ENCODE data around the gene CEP72.

Gene CEP72

GRCh38 chr5:662751-663435 is 50.8 kb downstream of the CEP72 start:
- H3K4me1 ChIP-seq (ENCODE audit: control insufficient read depth, insufficient read depth, low read length), result no peaks in the 10 kb centered on the region
- no peaks in the 10 kb centered on the region for H3K27me3 ChIP-seq (ENCODE audit: control insufficient read depth, insufficient read depth, low read length)
- H3K9ac ChIP-seq (ENCODE audit: low read length), result no peak overlapping the region
- H3K4me3 ChIP-seq (ENCODE audit: low read depth, low read length), result no peak overlapping the region
- H3K9me3 ChIP-seq (ENCODE audit: control insufficient read depth, insufficient read depth, low read depth, low read length), result no peaks in the 10 kb centered on the region
- peaks cover 78% of the 10 kb centered on the region for H3K36me3 ChIP-seq (ENCODE audit: control insufficient read depth, insufficient read depth, low read length)
- H3K27ac ChIP-seq (ENCODE audit: low read depth, low read length), result no peak overlapping the region

DNA sequence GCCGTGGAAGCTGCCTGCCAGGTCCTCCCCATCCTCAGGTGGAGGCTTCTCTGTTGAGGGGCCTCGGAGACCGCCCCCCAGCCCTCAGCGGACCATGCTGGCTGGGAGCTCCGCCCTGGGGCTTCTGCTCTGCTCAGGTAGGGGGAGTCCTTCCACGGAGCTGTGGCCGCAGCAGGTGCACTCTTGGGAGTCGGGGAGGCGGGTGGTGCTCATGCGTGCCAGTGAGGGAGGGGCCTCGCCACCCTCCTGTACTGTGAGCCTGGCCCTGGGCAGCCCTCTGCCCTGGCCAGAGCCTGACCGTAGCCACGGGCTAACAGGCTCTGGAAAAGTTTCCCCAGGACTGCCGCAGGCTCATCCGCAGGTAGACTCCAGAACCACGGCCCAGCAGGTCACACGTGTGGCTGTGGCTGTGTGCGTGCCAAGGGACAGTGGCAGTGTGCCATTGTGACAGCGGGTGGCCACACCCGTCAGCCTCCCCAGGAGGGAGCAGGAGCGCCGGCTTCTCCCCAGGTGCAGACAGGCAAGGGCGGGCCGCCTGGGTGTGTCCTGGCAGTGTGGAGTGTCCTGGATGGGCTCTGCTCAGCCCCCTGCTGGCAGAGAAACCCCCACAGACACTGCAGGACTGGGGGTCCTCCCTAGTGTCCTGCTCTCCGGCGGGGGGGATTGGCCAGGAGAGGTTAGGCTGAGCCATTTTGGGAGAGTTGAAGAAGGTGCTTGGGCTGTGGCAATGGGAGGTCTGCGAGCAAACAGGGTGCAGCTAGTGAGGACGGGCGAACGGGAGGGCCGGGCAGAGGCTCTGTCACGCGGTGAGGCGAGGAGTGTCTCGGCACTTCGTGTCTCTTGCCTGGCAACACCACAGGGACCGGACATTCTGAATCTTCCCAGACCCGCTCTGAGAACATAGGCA is 51.5 kb downstream of the CEP72 start:
- Histone ChIP-seq H3K36me3 (ENCODE audit: control insufficient read depth, insufficient read depth, low read length) (peaks cover 73% of the 10 kb centered on the region), H3K27me3 (ENCODE audit: control insufficient read depth, insufficient read depth, low read length) (no peaks in the 10 kb centered on the region), H3K27ac (ENCODE audit: low read depth, low read length) (no peak overlapping the region), H3K4me3 (ENCODE audit: low read depth, low read length) (no peak overlapping the region), H3K9ac (ENCODE audit: low read length) (no peak overlapping the region), H3K9me3 (ENCODE audit: control insufficient read depth, insufficient read depth, low read depth, low read length) (no peaks in the 10 kb centered on the region), H3K4me1 (ENCODE audit: control insufficient read depth, insufficient read depth, low read length) (no peaks in the 10 kb centered on the region)

DNA sequence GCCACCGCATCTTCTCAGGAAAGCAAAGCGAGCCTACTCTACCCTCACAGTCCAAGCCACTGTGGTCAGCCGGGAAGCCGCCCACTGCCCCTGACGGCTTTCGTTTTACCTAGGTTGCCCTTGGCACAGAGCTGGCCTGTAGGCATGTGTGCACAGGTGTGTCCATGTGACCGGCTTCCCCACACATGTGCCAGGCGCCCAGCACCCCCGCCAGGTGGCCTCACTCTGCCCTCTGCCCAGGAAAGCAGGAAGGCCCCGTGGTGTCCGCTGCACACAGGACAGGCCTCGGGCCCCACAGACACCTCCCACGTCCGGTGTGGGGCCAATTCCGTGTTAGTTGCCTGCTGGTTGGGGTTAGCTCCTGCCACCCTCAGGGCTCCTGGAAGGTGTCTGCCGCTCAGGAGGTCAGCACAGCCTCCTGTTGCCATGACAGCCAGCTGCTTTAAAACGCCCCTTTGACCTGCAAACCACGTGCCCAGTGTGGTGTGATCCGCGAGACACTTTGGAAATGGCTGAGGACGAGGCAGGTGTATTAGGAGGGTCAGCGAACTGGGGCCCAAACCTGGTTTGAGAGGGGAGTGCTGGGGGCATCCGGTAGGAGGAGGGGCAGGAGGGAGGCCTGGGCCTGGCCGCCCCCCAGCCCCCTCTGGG is 52.3 kb downstream of the CEP72 start:
- Histone ChIP-seq H3K27ac (ENCODE audit: low read depth, low read length) (no peak overlapping the region), H3K9me3 (ENCODE audit: control insufficient read depth, insufficient read depth, low read depth, low read length) (no peaks in the 10 kb centered on the region), H3K4me1 (ENCODE audit: control insufficient read depth, insufficient read depth, low read length) (peaks cover 4% of the 10 kb centered on the region; the same call in 1 of the 2 replicates), H3K27me3 (ENCODE audit: control insufficient read depth, insufficient read depth, low read length) (no peaks in the 10 kb centered on the region), H3K36me3 (ENCODE audit: control insufficient read depth, insufficient read depth, low read length) (peaks cover 65% of the 10 kb centered on the region), H3K4me3 (ENCODE audit: low read depth, low read length) (no peak overlapping the region), H3K9ac (ENCODE audit: low read length) (no peak overlapping the region)

- peaks cover 4% of the 10 kb centered on the region; the same call in 1 of the 2 replicates for H3K4me1 ChIP-seq (ENCODE audit: control insufficient read depth, insufficient read depth, low read length)
- H3K9me3 ChIP-seq (ENCODE audit: control insufficient read depth, insufficient read depth, low read depth, low read length), result no peaks in the 10 kb centered on the region
- peaks cover 60% of the 10 kb centered on the region for H3K36me3 ChIP-seq (ENCODE audit: control insufficient read depth, insufficient read depth, low read length)
- no peak overlapping the region for H3K4me3 ChIP-seq (ENCODE audit: low read depth, low read length)
- H3K9ac ChIP-seq (ENCODE audit: low read length), result no peak overlapping the region
- H3K27me3 ChIP-seq (ENCODE audit: control insufficient read depth, insufficient read depth, low read length), result no peaks in the 10 kb centered on the region
- H3K27ac ChIP-seq (ENCODE audit: low read depth, low read length), result no peak overlapping the region
Measured at GRCh38 chr5:664994-665360, 52.8 kb downstream of the CEP72 start.

DNA sequence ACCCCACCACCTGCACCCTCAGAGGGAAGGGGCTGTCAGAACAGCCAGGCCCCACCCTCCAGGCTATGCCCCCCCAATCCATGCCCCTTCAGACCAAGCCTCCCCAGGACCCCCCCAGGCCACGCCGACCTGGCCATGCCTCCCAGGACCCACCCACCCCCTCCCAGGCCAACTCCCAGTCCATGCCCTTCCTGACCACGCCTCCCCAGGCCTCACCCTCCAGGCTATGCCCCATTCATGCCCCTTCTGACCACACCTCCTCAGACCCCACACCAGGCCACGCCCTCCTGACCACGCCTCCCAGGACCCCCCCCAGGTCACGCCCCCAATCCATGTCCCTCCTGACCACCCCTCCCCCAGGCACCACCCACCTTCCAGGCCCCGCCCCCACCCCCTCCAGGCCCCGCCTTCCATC is 53.4 kb downstream of the CEP72 start:
- no peaks in the 10 kb centered on the region for H3K9me3 ChIP-seq (ENCODE audit: control insufficient read depth, insufficient read depth, low read depth, low read length)
- H3K9ac ChIP-seq (ENCODE audit: low read length), result no peak overlapping the region
- no peak overlapping the region for H3K4me3 ChIP-seq (ENCODE audit: low read depth, low read length)
- peaks cover 55% of the 10 kb centered on the region for H3K36me3 ChIP-seq (ENCODE audit: control insufficient read depth, insufficient read depth, low read length)
- peaks cover 9% of the 10 kb centered on the region; the same call in 1 of the 2 replicates for H3K4me1 ChIP-seq (ENCODE audit: control insufficient read depth, insufficient read depth, low read length)
- H3K27ac ChIP-seq (ENCODE audit: low read depth, low read length), result no peak overlapping the region
- no peaks in the 10 kb centered on the region for H3K27me3 ChIP-seq (ENCODE audit: control insufficient read depth, insufficient read depth, low read length)

DNA sequence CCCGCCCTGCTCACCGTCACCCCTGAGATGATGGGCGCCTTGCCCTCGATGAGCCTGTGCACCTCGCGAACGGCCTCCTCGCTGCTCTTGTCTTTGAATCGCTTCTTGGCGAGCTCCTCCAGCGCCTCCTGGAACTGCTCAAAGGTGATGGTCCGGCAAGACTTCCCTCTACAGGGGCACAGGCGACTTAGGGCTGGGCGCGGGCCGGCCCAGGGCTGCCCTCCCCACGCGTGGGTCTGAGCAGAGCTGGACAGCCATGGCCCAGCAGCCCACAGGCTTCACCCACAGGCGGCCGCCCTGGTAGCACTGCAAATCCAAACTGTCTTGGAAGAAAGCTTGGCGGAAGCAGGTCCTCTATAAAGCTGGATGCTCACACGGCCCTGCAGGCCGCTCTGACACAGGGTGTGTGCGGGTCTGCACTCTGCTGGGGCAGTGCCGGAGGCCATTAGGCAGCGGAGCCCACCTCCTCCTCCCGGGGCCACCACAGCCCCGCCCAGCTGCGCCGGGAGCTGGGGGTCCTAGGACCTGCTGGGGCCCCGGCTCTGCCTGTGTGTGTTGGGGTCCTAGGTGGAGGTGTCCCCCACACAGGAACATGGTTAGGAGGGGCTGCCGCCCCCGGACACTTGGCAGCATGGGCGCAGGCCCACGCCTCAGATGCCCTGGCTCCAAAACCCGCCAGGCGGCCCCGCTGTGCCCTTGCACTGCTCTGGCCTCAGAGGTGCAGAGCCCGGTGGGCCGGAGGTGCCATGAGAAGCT is 54.0 kb downstream of the CEP72 start:
- Histone ChIP-seq H3K27ac (ENCODE audit: low read depth, low read length) (no peak overlapping the region), H3K27me3 (ENCODE audit: control insufficient read depth, insufficient read depth, low read length) (no peaks in the 10 kb centered on the region), H3K9ac (ENCODE audit: low read length) (no peak overlapping the region), H3K36me3 (ENCODE audit: control insufficient read depth, insufficient read depth, low read length) (peaks cover 51% of the 10 kb centered on the region), H3K4me1 (ENCODE audit: control insufficient read depth, insufficient read depth, low read length) (peaks cover 11% of the 10 kb centered on the region; the same call in 1 of the 2 replicates), H3K9me3 (ENCODE audit: control insufficient read depth, insufficient read depth, low read depth, low read length) (no peaks in the 10 kb centered on the region), H3K4me3 (ENCODE audit: low read depth, low read length) (no peak overlapping the region)

DNA sequence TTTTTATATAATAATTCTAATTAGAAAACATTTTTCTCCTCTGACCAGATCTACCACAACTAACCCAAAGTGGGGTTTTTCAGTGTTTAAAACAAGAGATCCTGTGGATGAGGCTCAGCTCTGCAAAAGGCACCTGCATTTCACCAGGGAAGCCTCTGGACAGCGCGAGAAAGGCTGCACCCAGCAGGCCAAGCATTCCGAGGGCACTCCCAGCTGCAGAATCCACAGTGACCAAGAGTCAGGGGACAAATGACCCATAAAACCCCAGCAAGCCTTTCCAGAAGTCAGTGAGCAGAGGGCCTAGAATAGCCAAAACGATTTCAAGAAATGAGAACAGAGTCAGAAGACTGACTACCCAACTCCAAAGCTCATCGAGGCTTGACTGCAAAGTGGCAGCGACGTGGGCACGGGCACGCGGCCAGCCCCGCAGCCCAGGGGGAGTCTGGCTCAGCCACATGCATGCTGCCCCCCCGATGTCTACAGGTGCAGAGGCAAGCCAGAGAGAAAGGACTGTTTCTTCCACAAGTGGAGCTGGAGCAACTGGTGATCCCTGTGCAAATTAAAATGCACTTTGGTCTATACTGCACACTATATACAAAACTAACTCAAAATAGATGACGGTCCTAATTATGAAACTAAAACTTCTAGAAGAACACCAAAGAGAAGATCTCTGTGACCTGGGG is 54.8 kb downstream of the CEP72 start:
- H3K9me3 ChIP-seq (ENCODE audit: control insufficient read depth, insufficient read depth, low read depth, low read length), result no peaks in the 10 kb centered on the region
- peaks cover 44% of the 10 kb centered on the region for H3K36me3 ChIP-seq (ENCODE audit: control insufficient read depth, insufficient read depth, low read length)
- no peaks in the 10 kb centered on the region for H3K27me3 ChIP-seq (ENCODE audit: control insufficient read depth, insufficient read depth, low read length)
- H3K9ac ChIP-seq (ENCODE audit: low read length), result no peak overlapping the region
- peaks cover 14% of the 10 kb centered on the region; the same call in 1 of the 2 replicates for H3K4me1 ChIP-seq (ENCODE audit: control insufficient read depth, insufficient read depth, low read length)
- no peak overlapping the region for H3K4me3 ChIP-seq (ENCODE audit: low read depth, low read length)
- no peak overlapping the region for H3K27ac ChIP-seq (ENCODE audit: low read depth, low read length)

DNA sequence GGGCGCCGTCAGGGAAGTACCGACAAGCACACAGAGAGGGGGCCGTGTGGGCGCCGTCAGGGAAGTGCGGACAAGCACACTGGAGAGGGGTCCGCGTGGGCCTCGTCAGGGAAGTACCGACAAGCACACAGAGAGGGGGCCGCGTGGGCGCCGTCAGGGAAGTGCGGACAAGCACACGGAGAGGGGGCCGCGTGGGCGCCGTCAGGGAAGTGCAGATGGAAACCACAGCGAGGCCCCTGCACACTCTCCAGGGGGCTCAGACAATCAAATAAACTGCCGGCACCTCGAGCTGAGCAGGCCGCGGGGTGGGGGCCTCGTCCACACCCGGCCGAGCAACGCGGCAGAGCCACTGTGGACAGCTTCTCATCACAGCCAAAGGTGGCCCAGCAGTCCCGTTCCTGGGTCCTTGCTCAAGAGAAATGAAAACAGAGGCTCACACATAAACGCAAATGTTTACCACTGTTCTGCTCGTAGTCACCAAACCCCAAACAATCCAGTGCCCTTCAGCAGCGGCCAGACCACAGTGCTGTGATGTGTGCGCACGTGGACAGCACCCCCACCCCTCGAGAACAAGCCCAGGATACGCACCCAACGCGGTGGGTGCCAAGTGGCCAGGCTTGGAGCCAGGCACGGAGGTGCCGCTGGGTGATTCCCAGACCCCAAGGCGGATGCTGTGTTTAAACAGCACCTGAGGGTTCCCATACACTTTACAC is 56.3 kb downstream of the CEP72 start:
- Histone ChIP-seq H3K36me3 (ENCODE audit: control insufficient read depth, insufficient read depth, low read length) (peaks cover 29% of the 10 kb centered on the region), H3K4me3 (ENCODE audit: low read depth, low read length) (no peak overlapping the region), H3K9ac (ENCODE audit: low read length) (no peak overlapping the region), H3K4me1 (ENCODE audit: control insufficient read depth, insufficient read depth, low read length) (peaks cover 26% of the 10 kb centered on the region; the same call in 1 of the 2 replicates), H3K27ac (ENCODE audit: low read depth, low read length) (no peak overlapping the region), H3K27me3 (ENCODE audit: control insufficient read depth, insufficient read depth, low read length) (peaks cover 13% of the 10 kb centered on the region), H3K9me3 (ENCODE audit: control insufficient read depth, insufficient read depth, low read depth, low read length) (no peaks in the 10 kb centered on the region)

GRCh38 chr5:669111-669841 is 57.1 kb downstream of the CEP72 start:
- H3K27me3 ChIP-seq (ENCODE audit: control insufficient read depth, insufficient read depth, low read length), result peaks cover 21% of the 10 kb centered on the region
- H3K9me3 ChIP-seq (ENCODE audit: control insufficient read depth, insufficient read depth, low read depth, low read length), result no peaks in the 10 kb centered on the region
- no peak overlapping the region for H3K4me3 ChIP-seq (ENCODE audit: low read depth, low read length)
- H3K4me1 ChIP-seq (ENCODE audit: control insufficient read depth, insufficient read depth, low read length), result peaks cover 26% of the 10 kb centered on the region; the same call in 1 of the 2 replicates
- peaks cover 25% of the 10 kb centered on the region for H3K36me3 ChIP-seq (ENCODE audit: control insufficient read depth, insufficient read depth, low read length)
- H3K27ac ChIP-seq (ENCODE audit: low read depth, low read length), result no peak overlapping the region; the same call in 1 of the 2 replicates
- H3K9ac ChIP-seq (ENCODE audit: low read length), result no peak overlapping the region

All from HUES6 (cell line).